Hematopoietic multipotent progenitor cell treated with erythropoietin and hydrocortisone succinate and interleukin-3 and kit ligand, for 6 days (in vitro differentiated cells): ENCODE results near the gene BMPR2.
"Not testable (repeated sequence)": the region's sequence is repeated elsewhere in the genome, so short reads cannot be mapped to it uniquely, and the experiment has no call there.

Source experiments
- DNase-seq: peaks from one replicate; pipeline ENCODE4 v3.0.0-alpha.2; 2015

BMPR2 gene

DNA sequence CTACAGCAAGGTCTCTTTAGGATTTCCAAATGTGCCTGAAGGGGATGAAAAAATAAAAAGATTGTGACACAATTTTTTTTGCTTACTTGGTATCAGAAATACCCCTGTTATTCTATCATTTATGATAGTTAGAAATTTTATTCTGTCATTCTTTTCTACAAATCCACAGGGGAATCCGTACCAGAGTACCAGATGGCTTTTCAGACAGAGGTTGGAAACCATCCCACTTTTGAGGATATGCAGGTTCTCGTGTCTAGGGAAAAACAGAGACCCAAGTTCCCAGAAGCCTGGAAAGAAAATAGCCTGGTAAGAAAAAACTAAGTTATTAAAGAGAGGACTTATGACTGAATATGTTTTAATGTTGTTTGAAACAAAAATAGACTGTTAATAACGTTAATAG lies 166.0 kb downstream of the BMPR2 start:
- DNase-seq: no peak

DNA sequence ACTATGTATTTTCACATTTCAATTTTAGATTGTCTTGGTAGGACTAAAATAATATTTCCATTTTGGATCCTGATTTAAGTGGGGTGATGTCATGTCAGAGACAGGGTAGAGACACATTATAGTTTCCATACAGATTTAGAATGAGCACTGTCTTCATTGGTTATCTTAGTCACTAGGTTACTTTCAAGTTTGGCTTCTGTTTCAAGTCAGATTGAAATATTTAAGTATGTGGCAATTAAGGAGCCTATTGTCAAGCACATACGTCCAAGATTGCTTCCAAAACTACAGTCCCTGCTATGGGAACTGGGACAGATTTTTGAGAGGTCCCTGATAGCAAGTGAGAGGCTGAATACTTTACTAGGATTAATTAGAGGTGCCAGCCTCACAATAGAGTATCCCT lies 169.4 kb downstream of the BMPR2 start:
- no peak for DNase-seq

DNA sequence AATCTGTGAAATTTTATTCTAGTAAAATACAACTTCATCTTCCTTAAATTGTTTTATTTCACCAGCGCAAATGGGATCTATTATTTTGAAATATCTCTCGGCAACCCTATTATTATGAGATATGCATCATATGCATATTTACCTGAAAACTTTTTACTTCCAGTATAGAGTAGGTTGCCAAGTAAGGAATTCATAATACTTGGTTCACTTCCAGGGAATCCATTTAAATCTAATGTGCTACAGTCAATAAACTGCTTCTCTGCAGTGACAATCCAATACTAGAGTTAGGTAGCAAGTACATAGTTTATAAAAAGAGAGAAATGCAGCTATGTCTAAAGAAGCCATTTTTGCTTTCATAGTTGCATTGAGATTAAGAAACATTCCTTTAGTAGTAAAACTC lies 169.8 kb downstream of the BMPR2 start:
- no peak for DNase-seq

DNA sequence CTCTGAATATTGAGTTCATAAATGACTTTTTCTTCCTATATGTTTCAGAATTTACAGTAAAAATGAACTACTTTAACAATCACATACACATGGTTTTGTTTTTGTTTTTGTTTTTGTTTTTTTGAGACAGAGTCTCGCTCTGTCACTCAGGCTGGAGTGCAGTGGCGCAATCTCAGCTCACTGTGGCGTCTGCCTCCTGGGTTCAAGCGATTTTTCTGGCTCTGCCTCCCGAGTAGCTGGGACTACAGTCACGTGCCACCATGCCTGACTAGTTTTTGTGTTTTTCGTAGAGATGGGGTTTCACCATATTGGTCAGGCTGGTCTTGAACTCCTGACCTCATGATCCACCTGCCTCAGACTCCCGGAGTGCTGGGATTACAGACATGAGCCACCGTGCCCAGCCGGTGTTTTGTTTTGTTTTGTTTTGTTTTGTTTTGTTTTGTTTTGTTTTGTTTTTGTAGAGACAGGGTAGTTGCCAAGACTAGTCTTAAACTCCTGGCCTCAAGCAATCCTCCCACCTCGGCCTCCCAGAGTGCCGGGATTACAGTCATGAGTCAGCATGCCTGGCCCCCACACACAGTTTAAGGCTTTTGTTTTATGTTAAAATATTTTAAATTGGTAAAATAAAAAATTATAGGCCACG lies 170.5 kb downstream of the BMPR2 start:
- DNase-seq: not testable (repeated sequence)

GRCh38 chr2:202548240-202548639 lies 172.1 kb downstream of the BMPR2 start:
- no peak for DNase-seq

DNA sequence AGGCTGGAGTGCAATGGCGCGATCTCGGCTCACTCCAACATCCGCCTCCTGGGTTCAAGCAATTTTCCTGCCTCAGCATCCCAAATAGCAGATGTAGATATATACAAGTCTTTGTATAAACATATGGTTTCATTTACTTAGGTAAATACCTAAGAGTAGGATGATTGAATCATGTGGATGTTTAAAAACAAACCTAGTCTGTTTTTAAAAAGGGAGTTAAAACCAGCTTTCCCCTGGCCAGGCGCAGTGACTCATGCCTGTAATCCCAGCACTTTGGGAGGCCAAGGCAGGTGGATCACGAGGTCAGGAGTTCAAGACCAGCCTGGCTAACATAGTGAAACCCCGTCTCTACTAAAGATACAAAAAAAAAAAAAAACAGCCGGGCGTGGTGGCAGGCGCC lies 174.9 kb downstream of the BMPR2 start:
- not testable (repeated sequence) for DNase-seq

- peak; percentile 76 for DNase-seq
Measured at GRCh38 chr2:202555356-202555755, 179.2 kb downstream of the BMPR2 start.

GRCh38 chr2:202560200-202560599 lies 184.1 kb downstream of the BMPR2 start:
- DNase-seq: no peak

DNA sequence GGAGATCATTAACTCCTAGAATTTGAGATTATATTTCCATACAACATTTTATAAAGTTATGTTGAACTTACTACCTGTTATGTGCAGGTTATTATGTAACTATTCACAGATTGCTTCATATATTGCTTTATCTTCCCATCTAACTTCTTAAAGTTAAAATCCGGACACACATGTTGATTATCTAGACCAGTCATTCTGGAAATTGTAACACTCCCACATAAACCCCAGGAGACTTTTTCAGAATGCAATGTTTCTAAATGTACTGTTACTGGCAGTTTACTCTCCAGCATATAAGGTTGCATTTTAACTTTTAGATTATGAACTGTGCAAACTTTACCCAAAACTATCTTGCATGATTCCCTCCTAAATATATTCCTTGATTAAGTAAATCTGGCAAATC lies 188.1 kb downstream of the BMPR2 start:
- DNase-seq: no peak

GRCh38 chr2:202566286-202566685 lies 190.2 kb downstream of the BMPR2 start:
- DNase-seq: no peak

DNA sequence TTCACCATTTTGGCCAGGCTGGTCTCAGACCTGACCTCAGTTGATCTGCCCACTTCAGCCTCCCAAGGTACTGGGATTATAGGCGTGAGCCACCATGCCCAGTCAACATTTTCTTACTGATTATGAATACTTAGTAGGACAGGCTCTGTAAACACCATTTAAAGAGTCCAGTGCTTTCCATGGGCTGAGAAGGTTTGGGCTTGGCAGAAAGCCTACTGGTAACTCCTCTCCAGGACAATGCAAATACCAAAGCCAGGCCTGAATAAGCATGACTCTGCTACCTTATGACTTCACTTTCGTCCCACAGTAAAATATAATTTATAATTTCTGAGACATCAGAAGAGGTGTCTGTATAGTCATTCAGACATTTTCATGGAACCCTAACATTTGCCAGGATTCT lies 198.4 kb downstream of the BMPR2 start:
- no peak for DNase-seq

DNA sequence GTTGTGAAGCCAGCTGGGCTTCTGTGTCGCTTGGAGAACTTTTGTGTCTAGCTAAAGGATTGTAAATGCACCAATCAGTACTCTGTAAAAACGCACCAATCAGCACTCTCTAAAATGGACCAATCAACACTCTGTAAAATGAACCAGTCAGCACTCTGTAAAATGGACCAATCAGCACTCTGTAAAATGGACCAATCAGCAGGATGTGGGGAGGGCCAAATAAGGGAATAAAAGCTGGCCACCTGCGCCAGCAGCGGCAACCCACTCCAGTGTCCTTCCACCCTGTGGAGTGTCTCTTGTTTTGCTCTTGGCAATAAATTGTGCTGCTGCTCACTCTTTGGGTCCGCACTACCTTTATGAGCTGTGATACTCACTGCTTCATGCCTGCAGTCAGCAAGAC lies 199.1 kb downstream of the BMPR2 start:
- not testable (repeated sequence) for DNase-seq

DNA sequence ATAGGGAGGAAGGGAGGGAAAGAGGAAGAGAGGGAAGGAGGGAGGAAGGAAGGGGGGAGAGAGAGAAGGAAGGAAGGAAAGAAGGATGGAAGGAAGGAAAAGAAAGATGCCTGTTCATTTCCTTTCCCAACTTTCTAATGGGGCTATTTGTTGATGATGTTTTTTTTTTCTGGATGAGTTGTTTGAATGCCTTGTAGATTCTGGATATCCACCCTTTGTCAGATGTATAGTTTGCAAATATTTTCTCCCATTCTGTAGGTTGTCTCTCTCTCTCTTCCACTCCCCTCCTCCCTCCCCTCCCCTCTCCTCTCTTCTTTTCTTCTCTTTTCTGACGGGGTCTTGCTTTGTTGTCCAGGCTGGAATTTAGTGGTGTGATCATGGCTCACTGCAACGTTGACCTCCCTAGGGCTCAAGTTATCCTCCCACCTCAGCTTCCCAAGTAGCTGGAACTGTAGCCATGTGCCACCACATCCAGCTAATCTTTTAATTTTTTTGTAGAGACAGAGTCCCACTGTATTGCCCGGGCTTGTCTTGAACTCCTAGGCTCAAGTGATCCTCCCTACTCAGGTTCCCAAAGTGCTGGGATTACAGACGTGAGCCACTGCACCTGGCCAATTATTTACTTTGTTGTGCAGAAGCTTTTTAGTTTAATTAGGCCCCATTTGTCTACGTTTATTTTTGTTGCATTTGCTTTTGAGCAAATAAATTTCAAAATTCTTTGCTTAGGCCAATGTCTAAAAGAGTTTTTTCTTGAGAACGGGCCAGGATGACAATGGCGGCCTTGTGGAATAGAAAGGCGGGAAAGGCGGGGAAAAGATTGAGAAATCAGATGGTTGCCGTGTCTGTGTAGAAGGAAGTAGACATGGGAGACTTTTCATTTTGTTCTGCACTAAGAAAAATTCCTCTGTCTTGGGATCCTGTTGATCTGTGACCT lies 201.4 kb downstream of the BMPR2 start:
- DNase-seq: no peak

GRCh38 chr2:202582846-202583245 lies 206.7 kb downstream of the BMPR2 start:
- not testable (repeated sequence) for DNase-seq

- no peak for DNase-seq
Measured at GRCh38 chr2:202583709-202584219, 207.6 kb downstream of the BMPR2 start.

DNA sequence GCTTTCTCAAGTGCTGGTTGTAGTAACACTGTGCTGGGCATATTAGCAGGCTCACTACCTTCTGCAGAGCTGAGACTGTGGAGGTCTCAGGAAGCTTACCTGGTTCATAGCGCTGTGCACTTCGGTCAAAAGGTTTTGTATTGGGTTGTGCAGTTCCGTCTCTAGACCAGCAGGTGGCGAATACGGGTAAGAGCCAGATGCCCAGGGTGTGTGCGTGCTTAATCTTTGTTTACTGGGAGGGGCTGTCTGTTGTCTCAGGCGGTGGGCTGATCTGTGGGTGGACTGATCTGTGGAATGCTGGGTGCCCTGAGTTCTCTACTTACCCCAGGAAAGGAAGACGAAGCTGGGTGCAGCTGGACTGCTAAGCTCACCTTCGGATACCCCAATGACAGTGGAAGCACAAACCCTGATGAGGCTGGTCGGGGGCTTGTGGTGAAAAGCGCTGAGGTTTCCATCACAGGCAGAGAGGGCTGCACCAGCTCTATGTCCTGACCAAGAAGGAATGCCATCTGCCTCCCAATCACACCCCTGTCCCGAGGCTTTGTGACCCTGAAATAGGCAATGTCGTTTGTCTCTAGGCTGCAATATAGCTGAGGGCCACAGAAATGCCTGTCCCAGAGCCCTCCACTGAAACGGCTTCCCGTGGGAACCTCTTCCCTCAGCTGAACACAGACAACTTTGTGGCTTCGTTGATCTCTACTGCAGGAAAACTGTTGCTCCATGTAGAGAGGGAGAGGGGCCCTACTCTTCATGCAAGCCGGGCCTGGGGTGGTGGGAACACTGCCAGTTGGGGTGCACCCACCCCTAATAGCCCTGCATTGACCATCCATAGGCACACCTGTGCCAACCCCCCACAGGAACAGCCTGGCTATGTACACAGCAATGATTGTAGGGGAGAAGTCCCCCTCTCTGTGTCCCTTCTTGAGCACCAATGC lies 212.8 kb downstream of the BMPR2 start:
- peak; percentile 93 for DNase-seq

DNA sequence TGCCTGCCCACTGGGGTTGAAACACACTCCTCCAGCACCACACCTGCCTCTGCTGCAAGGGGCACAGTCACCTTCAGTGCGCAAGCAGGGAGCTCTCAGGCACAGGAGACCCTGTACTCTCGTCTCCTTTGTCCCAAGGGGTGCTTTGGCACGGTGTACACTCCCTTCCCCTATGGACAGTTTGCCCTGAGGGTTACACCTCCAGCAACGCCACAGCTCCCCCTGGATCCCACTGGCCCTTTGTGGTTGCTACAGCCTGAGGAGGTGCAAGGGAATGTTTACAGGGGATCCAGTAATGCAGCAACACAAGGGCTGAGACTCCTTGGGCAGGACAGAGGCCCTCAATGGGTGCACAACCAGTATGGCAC lies 213.4 kb downstream of the BMPR2 start:
- DNase-seq: no peak

DNA sequence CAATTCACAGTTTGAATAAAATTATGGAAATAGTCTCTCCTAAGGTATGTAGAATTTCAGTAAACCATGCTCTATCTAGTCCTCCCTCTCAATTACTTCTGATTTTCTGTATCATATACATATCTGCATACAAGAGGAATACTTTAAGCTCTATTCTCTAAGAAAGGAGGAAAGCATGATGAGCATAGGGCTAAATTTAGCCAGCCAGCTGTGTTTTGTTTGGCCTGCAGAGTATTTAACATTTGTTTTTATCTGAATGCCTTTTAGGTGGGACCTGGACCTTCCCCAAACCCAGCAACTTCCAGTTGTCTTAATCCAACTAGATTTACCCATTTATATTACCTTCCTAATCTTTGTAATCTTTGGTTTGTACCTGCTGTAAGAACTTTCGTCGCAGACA lies 216.4 kb downstream of the BMPR2 start:
- DNase-seq: no peak

DNA sequence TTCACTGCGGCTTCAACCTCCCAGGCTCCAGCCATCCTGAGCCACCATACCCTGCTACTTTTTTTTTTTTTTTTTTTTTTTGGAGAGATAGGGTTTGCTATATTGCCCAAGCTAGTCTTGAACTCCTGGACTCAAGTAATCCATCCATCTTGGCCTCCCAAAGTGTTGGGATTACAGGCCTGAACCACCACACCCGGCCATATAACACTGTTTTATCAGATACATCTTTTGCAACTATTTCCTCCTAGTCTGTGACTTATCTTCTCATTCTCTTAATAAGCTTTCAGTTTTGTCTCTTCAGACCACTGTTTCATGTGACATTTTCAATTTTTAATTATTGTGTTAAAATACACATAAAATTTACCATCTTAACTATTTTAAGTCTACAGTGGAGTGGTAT lies 223.0 kb downstream of the BMPR2 start:
- no peak for DNase-seq

- no peak for DNase-seq
Measured at GRCh38 chr2:202599911-202600310, 223.8 kb downstream of the BMPR2 start.

GRCh38 chr2:202604699-202605098 lies 228.6 kb downstream of the BMPR2 start:
- DNase-seq: no peak

GRCh38 chr2:202605174-202605573 lies 229.0 kb downstream of the BMPR2 start:
- DNase-seq: no peak
